ENCODE results near the gene PALS1.

The PALS1 gene

GRCh38 chr14:67241411-67242167, at the start of gene PALS1:
PALS1 (plus strand) TSS chr14:67241435; CDS start chr14:67279171, 37,736 bp downstream.
- peak; percentile 57 for DNase-seq (ENCODE audit: low read depth, low spot score)
- CTCF ChIA-PET = no interaction called here
- TF ChIP-seq, protein P1, sequence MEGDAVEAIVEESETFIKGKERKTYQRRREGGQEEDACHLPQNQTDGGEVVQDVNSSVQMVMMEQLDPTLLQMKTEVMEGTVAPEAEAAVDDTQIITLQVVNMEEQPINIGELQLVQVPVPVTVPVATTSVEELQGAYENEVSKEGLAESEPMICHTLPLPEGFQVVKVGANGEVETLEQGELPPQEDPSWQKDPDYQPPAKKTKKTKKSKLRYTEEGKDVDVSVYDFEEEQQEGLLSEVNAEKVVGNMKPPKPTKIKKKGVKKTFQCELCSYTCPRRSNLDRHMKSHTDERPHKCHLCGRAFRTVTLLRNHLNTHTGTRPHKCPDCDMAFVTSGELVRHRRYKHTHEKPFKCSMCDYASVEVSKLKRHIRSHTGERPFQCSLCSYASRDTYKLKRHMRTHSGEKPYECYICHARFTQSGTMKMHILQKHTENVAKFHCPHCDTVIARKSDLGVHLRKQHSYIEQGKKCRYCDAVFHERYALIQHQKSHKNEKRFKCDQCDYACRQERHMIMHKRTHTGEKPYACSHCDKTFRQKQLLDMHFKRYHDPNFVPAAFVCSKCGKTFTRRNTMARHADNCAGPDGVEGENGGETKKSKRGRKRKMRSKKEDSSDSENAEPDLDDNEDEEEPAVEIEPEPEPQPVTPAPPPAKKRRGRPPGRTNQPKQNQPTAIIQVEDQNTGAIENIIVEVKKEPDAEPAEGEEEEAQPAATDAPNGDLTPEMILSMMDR (IDR thresholded peaks at IDR 0.05; ENCODE audit: insufficient read depth, low read length, missing control alignments) = no peak
- POLR2A ChIA-PET = interaction anchor here (0.6 to 2.2 kb wide), 3 partner anchors 10 to 20 kb away, joined by 3 to 9 read pairs (median 4); no protein-coding TSS in a partner anchor
- H3K4me3 ChIP-seq (ENCODE audit: low read depth, low read length) = peak within 1 kb of the TSS; percentile 90

DNA sequence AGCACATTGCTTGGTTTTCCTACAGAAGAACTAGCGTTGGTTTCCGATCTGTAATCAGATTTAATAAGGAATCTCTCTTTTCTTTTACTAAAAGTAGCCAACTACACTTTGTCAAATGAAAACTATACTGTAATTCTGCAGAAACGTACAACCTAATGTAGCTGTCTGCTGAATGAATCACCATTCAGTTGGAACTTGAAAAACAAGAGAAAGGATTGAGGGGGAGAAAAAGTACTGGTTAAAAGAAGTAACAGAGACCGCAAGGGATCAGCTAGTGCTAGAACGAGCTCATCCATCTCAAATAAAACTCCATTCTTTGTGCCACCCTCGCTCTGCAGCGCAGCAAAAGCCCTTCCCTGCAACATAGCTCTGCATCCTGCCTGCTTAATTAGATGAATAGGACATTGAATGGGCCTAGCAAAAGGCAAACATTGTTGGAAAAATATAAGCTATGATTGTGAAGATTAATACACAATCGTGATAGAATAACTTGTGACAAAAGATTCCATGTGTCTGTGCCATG, 49.4 kb upstream of the PALS1 start:
- no peak for DNase-seq (ENCODE audit: low read depth, low spot score)
- ChIA-PET CTCF (interaction anchor here (0.6 to 0.8 kb wide), 3 partner anchors 9 to 94 kb away, joined by 3 to 4 read pairs (median 3); no protein-coding TSS in a partner anchor), POLR2A (interaction anchor here (0.7 kb wide), 1 partner anchor 143 kb away, joined by 3 read pairs; no protein-coding TSS in a partner anchor)
- H3K4me3 ChIP-seq (ENCODE audit: low read depth, low read length) = no peak overlapping the region
- TF ChIP-seq, protein P1 (IDR thresholded peaks at IDR 0.05; ENCODE audit: insufficient read depth, low read length, missing control alignments) = no peak

DNA sequence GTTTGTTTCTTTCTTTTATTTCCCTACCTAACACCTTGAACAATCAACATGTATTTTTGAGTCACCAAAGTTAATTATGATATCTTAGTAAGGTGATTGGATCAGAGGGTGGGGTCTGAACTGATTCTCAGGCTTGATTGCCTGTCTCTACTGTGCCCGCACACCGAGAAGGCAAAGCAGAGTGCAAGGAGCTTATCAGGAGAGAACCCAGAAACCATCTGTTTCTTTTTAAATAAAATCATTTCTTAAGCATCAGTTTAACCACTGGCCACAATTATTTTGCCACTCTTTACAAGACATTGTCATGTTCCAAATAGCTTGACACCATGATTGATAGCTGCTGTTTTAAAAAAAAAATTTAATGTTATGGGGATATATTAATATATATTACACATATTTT, 48.9 kb upstream of the PALS1 start:
- DNase-seq (ENCODE audit: low read depth, low spot score) = no peak
- CTCF ChIA-PET = interaction anchor here (0.6 to 0.8 kb wide), 3 partner anchors 9 to 93 kb away, joined by 3 to 4 read pairs (median 3); no protein-coding TSS in a partner anchor
- H3K4me3 ChIP-seq (ENCODE audit: low read depth, low read length) = no peak overlapping the region
- POLR2A ChIA-PET = interaction anchor here (0.7 kb wide), 1 partner anchor 142 kb away, joined by 3 read pairs; no protein-coding TSS in a partner anchor
- TF ChIP-seq, protein P1 (IDR thresholded peaks at IDR 0.05; ENCODE audit: insufficient read depth, low read length, missing control alignments) = no peak

- TF ChIP-seq, protein P1 (IDR thresholded peaks at IDR 0.05; ENCODE audit: insufficient read depth, low read length, missing control alignments) = no peak
- ChIA-PET CTCF (no interaction called here), POLR2A (no interaction called here)
- no peak overlapping the region for H3K4me3 ChIP-seq (ENCODE audit: low read depth, low read length)
- DNase-seq (ENCODE audit: low read depth, low spot score) = no peak
Observed at GRCh38 chr14:67195279-67195678, 46.0 kb upstream of the PALS1 start.

GRCh38 chr14:67199016-67199415, 42.2 kb upstream of the PALS1 start:
- no peak for DNase-seq (ENCODE audit: low read depth, low spot score)

More at GRCh38 chr14:67199016-67199415, 42.2 kb upstream of the PALS1 start:
- TF ChIP-seq, protein P1 (IDR thresholded peaks at IDR 0.05; ENCODE audit: insufficient read depth, low read length, missing control alignments) = no peak
- POLR2A ChIA-PET = no interaction called here
- no peak overlapping the region for H3K4me3 ChIP-seq (ENCODE audit: low read depth, low read length)
- CTCF ChIA-PET = interaction anchor here (1.0 kb wide), 1 partner anchor 87 kb away, joined by 3 read pairs; no protein-coding TSS in a partner anchor

All from AG04449 (cell line).